Activated CD8-positive, alpha-beta memory T cell treated with anti-CD3 and anti-CD28 coated beads, Interleukin-2, amount 50 U/mL, for 48 hours (primary cell): Measurements from ENCODE around the gene VMAC.
A peak's percentile ranks its signal among the peaks of the same experiment; 100 is the strongest.

Source experiments
- DNase-seq: peaks from one replicate; pipeline ENCODE4 v3.0.0-alpha.2; 2020

Gene VMAC

GRCh38 chr19:5907241-5907640, 2.6 kb downstream of the VMAC start:
- peak; percentile 50 for DNase-seq

GRCh38 chr19:5908773-5909442, 4.2 kb downstream of the VMAC start:
- no peak for DNase-seq

GRCh38 chr19:5910638-5910907, 5.9 kb downstream of the VMAC start:
- DNase-seq: no peak

- DNase-seq: no peak
Observed at GRCh38 chr19:5911366-5911765, 6.7 kb downstream of the VMAC start.

- DNase-seq: no peak
Observed at GRCh38 chr19:5913739-5914357, 9.2 kb downstream of the VMAC start, which contains the start of gene CAPS. Gene CAPS, plus strand, starts transcription at chr19:5914254. Its CDS starts 153 bp downstream, at chr19:5914407.

GRCh38 chr19:5914358-5914774, 9.7 kb downstream of the VMAC start:
- DNase-seq: no peak

GRCh38 chr19:5914946-5915781, 10.5 kb downstream of the VMAC start:
- no peak for DNase-seq

- no peak for DNase-seq
Observed at GRCh38 chr19:5915782-5916165, 11.1 kb downstream of the VMAC start.

- no peak for DNase-seq
Observed at GRCh38 chr19:5916181-5916708, 11.6 kb downstream of the VMAC start.

GRCh38 chr19:5917431-5918107, 12.9 kb downstream of the VMAC start:
- no peak for DNase-seq

- DNase-seq: no peak
Observed at GRCh38 chr19:5918463-5919079, 13.9 kb downstream of the VMAC start.

GRCh38 chr19:5921516-5922160, 17.0 kb downstream of the VMAC start:
- DNase-seq: no peak

GRCh38 chr19:5922161-5922545, 17.5 kb downstream of the VMAC start:
- no peak for DNase-seq

GRCh38 chr19:5923356-5923755, 18.7 kb downstream of the VMAC start:
- no peak for DNase-seq

GRCh38 chr19:5925830-5926427, 21.3 kb downstream of the VMAC start:
- DNase-seq: no peak

- DNase-seq: no peak
Observed at GRCh38 chr19:5926641-5927440, 22.2 kb downstream of the VMAC start.

- DNase-seq: no peak
Observed at GRCh38 chr19:5927441-5927821, 22.8 kb downstream of the VMAC start.

- DNase-seq: no peak
Observed at GRCh38 chr19:5929179-5929578, 24.5 kb downstream of the VMAC start.

- no peak for DNase-seq
Observed at GRCh38 chr19:5929625-5930024, 25.0 kb downstream of the VMAC start.

GRCh38 chr19:5931251-5931650, 26.6 kb downstream of the VMAC start:
- no peak for DNase-seq

- no peak for DNase-seq
Observed at GRCh38 chr19:5932146-5932545, 27.5 kb downstream of the VMAC start.
